Superior temporal gyrus (tissue), 1 donor: ENCODE data around the gene RNF225.
"Not testable (repeated sequence)": the region's sequence is repeated elsewhere in the genome, so short reads cannot be mapped to it uniquely, and the experiment has no call there.

ENCODE experiments used
- DNase-seq: peaks from one replicate; pipeline ENCODE4 v3.0.0-alpha.2; 2016; ENCODE audit errors: extremely low spot score

The RNF225 gene

DNA sequence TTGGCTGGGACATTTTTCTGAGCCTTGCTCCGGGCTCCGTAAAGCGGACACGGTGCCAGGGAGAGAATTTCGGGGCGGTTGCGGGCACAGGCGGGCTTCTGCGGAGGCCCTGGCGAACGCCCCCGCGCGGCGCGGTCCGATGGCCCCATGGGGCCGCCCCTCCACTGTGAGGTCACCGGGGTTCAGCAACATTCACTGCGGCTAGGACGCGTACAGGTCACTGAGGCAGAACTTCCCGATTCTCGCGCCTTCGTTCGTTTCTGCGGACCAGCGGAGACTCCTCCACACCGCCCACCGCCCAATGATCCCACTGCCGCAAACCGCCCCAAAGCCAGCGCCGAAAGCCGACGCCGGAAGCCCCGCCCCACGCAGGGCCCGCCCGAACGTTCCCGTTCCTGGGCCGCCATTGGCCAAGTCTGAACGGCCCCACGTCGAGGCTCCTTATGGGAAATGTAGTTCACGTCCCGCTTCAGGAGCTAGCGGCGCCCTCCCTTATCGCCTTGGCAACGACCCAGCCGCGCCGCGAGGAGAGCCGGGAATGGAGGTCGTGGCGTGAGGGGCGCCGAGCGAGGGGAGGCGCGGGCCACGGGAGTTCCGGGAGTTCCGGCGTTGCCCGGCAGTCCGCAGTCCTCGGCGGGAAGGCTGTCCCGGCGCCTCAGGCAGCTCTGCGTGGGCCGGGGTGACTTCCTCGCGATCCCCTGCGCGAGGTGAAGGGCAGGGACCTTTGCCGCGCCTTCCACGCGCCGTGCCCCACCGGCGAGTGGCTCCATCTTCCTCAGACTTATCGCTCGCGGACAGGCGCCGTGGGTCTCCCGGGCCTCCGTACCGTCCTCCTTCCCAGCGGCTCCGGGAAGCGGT lies 12.9 kb downstream of the RNF225 start, which contains the start of gene ZNF584:
TSS of gene ZNF584 (plus strand) at position 498 of the 858 bp plus-strand sequence. CDS start 499 bp downstream, outside the sequence.
- DNase-seq: peak; percentile 98

DNA sequence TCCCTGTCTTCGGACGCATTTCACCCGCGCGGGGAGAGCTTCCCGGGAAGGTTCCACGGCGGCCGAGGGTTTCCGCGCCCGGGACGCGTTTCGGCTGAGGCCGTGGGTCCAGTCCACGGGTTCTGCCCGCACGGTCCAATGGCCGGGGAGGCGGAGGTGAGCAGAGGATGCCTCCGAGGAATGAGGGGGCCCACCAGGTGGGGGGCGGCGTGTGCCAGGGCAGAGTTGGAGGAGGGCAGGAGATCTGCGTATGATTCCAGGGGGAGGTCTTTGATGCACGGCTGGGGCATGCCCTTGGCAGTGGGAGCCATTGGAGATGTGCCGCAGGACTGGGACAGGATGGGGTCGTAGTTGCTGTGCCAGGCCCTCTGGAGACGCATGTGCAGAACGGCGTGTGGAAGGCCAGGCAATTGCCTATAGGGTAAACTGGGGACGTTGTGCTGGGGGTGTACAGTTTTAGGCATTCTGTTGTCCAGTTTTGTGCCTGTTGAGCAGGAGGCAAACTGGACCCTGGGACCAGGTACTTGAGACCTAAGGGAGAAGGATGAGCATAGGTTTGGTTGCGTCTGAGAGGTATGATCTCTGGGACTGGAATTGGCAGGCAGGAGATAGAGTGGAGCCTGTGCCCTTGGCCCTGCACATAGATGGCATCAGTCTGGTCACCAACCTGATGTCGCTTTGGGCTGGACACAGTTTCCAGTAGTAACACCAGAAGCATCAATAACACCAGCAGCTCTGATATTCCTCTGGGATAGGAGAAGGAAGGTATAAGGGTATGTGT lies 13.7 kb downstream of the RNF225 start:
- DNase-seq: no peak

DNA sequence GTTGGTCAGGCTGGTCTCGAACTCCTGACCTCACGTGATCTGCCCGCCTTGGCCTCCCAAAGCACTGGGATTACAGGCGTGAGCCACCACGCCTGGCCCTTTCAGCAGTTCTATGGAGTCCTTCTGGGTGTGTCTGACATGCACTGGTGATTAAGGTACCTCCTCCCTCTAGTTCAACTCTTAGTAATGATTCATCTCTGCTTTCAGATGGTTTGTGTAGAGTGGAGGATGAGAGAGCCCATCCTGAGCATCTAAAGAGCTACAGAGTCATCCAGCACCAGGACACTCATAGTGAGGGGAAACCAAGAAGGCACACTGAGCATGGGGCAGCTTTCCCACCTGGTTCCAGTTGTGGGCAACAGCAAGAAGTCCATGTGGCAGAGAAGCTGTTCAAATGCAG lies 21.1 kb downstream of the RNF225 start:
- no peak for DNase-seq

DNA sequence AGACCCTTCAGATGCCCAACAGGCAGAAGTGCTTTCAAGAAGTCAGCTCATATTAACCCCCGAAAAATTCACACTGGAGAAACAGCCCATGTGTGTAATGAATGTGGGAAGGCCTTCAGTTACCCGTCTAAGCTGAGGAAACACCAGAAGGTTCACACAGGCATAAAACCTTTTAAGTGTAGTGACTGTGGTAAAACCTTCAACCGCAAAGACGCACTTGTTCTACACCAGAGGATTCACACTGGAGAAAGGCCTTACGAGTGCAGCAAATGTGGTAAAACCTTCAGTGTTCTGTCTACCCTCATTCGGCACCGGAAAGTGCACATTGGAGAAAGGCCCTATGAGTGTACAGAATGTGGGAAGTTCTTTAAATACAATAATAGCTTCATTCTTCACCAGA lies 21.6 kb downstream of the RNF225 start:
- no peak for DNase-seq

DNA sequence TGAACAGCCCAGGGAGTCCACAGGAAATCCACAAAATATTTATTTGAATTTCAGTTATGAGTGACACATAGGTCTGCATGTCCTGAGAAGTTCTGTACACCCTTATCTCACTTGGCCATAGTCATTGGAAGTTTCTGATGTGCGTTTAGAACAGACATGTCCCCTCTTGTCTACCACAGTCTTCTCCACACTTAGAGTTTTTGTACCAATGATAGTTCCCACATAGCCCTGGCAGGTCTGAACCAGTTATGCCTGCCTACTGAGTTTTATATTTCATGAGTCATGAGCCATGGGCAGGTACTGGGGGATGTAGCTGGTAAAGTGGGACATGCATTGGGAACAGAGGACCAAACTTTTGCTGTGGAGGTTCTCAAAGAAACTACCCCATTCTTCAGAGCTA lies 33.2 kb downstream of the RNF225 start:
- DNase-seq: no peak

DNA sequence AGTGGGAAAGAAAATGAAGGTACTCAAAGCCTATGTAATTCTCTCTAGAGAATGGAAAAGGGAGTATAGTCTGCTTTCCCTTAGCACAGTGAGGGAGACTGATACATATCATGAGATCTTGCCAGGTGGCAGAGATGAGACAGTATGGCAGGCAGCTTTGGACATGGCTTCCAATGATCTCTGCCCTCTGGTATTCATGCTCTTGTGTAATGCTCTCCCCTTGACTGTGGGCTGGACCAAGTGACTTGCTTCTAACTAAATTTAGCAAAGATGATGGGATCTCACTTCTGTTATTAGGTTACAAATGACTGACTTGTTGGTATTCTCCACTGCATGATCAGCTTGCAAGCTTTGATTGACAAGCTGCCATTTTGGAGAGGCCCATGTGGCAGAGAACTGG lies 34.3 kb downstream of the RNF225 start:
- no peak for DNase-seq

DNA sequence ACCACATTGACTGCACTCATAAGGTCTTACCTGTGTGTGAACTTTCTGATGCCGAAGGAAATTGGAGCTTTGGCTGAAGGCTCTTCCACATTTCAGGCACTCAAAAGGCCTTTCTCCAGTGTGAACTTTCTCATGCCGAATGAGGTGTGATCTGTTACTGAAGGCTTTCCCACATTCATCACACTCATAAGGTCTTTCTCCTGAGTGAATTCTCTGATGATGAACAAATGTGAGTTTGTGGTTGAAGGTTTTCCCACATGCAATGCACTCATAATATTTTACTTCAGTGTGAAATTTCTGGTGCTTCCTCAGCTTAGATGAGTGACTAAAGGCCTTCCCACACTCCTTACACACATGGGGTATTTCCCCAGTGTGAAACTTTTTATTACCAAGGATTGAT lies 38.8 kb downstream of the RNF225 start:
- DNase-seq: no peak

DNA sequence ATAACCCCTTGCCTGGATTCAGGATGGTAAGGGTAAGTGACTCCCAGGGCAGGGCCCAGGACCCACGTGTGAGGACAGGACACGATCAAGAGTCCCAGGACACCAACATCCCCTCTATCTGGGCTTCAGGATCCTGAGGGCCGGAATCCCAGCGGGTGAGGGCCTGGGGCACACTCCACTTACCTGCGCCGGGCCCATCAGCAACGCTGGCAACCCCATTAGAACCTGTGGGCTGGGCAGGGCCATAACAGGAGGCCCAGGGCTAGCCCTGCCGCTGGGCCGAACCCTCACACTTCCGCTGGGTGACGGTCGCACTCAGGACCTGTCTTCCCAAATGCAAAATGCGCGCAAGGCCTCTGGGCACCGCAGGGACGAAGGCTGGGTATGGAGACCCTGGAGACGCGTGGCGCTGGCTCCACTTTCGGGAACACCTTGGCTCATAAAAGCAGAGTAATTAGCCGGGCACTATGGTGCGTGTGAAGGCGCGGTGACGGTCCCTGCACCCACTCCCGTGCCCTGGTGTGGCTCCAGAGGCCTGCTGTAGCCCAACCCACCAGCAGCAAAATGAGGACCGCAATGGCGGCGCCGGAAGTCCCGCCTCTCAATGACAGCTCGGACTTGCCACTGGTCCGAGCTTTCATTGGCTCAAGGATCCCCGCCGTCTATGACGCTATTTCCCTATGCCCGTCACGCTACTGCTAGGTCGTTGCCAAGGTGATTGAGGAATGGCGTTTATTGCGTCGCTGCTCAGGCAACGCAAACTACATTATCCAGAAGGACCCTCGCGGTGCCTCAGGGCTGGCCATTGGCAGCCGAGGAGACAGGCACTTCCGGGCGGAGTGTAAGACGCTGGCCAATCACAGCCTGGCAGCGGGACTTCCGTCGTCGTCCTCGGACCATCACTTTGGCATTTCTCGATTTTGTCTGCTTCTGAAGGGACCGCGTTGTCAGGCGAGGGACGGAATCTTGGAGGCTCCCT lies 44.4 kb downstream of the RNF225 start, which contains the start of gene ZNF132:
TSS of gene ZNF132 (minus strand) at position 578 of the 979 bp plus-strand sequence. CDS start at position 246, 332 bp downstream.
- DNase-seq: peak; percentile 100

DNA sequence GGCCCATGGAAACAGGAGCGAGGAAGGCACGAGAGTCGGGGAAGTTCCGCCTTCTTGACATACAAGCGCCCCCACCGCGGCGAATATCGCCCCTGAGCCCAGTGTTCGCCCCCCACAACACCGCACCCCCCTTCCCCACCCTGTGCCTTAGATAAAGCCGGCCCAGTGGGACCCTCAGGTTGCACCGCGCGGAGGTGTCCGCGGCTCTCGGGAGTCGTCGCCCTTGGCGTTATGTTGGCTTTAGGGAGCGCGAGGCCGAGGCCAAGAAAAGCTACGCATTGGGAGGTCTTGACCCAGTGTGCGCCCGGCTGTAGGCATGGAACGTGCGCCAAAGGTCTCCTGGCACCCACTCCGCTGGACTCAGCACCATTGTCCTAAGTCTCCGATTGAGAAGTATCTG lies 45.1 kb downstream of the RNF225 start:
- DNase-seq: no peak

DNA sequence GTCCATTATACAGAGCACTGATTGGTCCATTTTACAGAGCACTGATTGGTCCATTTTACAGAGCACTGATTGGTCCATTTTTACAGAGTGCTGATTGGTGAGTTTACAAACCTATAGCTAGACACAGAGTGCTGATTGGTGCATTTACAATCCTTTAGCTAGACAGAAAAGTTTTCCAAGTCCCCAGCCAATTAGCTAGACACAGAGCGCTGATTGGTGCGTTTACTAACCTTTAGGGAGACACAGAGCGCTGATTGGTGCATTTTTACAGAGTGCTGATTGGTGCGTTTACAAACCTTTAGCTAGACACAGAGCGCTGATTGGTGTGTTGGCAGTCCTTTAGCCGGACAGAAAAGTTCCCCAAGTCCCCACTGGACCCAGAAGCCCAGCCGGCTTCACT lies 47.5 kb downstream of the RNF225 start:
- DNase-seq: not testable (repeated sequence)
